GM21619 (cell line): ENCODE results near the gene COL6A1.
"Not testable (repeated sequence)": the region's sequence is repeated elsewhere in the genome, so short reads cannot be mapped to it uniquely, and the experiment has no call there.

Source experiments
- ATAC-seq: cut with Tn5 transposase; IDR thresholded peaks from one replicate; pipeline ENCODE4 v1.9.1; 2021; ENCODE audit not compliant: unreplicated experiment

Gene COL6A1

DNA sequence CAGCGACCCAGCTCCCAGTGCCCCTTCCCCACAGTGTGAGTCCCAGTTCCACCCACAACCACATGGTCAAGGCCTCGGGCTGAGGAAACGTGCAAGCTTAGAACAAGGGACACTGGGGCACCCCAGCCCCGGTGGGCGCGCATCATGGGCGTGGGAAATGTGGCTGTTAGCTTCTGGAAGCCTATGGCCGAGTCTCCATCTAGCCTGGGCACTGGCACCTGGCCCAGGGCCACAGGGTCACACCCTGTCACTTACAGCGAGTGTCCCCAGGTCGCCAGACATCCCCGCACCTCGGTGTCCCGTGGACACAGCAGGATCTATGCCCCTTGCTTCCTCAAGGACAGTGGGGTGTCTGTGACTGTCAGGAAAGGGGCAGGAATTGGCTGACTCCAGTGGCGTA is 37.0 kb upstream of the COL6A1 start:
- ATAC-seq, result no peak

DNA sequence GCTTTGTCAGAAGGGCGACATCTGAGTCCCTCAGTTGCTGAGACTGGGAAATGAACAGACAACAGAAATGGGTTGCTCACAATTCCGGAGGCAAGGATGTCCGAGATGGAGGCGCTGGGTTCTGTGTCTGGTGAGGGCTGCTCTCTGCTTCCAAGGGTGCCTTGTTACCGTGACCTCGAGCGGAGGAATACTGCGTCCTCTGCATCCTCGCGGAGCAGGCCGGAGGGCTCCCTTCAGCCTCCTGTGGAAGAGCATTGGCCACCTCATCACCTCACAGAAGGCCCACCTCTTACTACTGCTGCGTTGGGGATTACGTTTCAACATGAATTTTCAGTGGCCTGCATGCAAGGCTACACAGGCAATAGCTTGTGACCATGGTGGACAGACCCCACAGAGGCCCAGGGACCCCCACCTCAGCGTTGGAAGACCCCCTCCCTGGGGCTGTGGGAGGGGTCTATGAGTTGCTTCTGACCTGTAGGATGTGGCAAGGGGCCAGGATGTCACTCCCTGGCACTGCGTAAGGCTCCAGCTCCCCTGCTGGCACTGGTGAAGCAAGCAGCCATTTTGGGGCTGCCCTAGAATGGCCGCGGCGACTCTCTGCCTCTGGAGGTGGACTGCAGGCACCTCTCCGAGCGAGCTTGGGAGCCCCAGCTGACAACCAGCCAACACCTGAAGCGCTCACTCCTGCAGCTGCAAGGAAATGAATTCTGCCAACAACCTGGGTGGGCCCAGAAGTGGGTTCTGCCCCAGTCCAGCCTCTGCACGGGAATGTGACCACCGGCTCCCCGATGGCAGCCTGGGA is 36.3 kb upstream of the COL6A1 start:
- ATAC-seq, result no peak

DNA sequence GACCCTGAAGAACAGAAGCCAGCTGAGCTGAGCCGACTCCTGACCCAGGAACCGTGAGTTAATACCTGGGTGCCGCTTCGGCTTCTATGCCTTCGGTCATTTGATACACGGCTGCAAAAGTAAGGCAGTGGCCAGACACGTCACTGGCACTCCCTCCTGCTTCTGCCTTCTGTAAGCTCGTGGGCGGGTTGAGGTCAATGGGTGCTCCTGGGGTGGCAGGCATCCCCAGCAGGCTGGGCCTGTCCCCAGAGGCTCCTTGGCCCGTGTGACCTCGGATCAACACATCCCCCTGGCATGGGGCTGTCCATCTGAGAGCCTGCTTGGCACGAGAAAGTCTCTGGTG is 35.7 kb upstream of the COL6A1 start:
- ATAC-seq, result no peak

DNA sequence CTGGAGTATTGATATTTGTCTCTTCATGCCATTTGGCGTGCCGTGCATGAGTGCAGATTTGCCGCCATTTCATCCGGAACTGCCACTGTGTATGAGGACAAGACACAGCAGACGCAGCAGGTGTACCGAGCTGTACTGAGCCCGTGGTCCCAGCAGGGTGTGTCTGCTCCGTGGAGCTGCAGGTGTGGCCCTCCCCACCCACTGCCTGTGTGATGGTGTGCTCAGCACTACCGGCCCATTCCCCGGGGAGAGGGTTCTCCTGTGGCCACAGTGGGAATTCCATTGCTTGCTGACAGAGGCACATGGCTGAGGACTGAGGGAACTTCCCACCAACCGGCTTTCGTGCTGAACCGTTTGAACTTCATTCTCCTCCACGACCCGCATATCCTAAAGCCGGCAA is 34.3 kb upstream of the COL6A1 start:
- no peak for ATAC-seq

DNA sequence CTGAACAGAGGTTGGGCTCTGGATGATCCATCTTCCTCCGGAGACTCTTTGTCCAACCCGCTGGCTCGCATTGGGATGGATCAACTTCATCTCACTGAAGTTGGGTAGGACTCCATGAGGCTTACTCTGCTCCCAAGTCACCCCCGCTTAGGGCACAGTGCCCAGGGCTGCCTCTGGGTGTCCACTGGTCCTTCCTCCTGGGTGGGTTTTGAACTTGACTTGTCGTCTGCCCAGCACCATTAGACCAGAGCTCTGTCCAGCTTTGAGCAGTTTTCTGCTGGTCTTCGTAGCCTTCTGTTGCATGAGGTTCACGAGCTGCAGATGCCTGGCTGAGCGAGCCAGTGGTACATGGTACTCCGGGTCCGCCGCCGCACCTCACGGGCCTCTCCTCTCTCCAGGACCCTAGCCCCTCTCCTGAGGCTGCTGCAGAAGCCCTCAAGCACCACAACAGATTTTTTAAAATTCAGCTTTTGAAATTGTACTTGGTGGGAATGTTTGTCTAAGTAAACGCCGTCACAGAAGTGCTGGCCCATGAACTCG is 33.8 kb upstream of the COL6A1 start:
- ATAC-seq, result no peak

DNA sequence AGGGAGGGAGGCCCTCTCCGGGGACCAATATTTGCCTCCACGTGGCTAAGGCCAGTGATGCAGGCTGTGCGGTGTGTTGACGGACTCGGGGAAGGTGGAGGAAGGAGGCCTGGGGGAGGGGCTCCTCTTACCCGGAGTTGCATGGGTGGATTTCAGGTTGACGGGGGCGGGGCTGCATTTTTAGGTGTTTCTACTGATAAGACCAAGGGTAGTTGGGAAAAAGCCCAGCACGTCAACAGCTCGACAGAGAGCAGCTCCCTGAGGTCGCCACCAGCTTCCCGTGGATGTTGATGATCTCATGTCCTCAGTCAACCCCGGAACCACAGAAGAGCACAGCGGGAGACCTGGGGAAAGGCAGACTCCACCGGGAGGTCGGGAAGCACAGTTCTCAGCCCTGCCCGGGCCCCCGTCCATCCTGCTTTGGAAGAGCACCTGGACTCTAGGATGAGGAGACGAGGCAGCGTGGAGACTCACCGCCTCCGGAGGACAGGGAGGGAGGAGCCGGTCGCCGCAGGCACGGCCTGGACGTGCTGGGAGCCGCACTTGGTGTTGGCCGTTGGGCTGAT is 32.9 kb upstream of the COL6A1 start:
- no peak for ATAC-seq

DNA sequence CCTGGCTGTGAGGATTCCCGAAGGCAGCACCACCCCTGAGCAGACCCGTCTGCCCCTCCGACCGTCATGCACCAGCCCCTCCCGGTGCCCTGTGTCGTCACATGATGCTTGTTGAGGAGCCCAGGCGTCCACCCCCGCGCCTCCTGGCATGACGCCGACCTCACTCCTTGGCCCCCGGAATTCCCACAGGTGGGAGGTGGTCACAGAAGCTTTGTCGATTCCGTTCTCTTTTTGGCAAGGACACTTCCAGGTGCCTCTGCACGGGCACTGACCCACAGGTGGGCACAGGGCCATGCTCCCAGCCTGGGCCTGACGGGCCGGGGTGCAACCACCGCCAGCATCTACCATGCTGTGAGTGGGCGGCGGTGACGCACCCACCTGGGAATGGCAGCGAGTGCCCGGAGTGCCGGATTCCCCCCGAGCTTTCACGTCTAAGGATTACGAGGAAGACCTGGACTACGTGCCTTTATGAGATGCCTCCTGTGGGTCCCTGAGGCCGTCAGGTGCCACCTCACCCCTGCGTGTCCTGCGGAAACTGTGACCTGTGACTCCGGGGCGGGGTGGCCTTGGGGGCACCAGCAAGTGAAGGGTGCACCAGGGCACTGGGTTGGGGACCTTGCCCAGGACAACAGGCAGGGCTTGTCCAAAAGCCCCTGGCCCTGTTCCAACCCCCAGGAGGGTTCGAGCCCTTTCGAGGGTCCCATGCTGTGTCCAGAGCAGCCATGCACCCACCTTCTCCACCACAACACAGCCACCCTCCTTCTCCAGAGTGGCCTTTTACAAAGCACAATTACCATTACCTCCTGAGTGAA is 31.4 kb upstream of the COL6A1 start:
- ATAC-seq, result no peak

DNA sequence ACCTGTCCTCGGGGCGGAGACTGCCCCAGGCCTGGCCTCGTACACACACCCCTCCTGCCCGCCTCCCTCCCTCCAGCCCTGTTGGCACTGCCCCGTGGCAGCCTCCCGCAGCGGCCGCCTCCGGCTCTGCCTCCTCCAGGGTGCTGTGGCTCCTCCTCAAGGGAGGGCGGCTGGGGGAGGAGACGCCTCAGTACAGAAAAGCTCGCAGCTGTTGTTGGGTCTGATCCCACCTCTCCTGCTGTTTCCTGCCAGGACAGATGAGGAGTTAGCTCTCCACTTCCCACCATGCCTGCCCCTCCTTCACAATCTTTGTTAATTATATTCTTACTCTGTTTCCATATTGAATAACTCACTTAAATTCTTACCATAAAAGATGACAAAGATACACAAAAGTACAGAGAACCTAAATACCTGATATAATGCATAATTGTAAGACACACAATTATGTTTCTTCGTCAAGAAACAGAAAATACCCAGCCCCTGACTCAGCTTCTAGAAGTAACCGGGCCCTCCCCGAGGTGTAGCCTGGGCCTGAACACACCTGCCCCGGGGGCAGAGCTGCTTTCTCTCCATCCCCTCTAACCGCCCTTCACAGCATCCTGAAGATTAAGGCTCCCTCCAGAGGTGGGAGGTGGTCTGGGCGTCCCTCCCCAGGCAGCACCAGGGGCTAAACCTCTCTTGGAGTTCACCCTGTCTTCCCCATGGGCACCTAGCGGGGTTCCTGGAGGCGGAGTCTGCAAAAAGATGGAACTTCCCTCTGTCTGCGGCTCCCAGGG is 30.6 kb upstream of the COL6A1 start:
- no peak for ATAC-seq

DNA sequence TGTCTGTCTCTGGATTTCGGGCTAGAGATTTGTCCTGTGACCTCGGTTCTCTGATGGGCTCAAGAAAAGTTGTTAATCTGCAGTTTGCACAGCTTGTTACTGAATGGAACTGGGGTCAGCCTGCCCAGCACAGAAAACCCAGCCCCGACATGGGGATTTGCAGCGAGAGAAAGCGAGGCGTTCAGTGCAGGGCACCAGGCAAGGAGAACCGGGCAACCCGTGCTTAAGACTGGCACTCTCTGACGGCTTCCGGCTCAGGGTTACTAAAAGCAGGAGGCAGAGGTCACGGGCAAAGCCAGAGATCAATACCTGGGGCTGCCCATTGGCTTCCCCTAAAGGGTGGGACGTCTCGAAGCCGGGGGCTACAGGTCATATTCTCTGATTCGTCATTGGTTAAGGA is 29.9 kb upstream of the COL6A1 start:
- no peak for ATAC-seq

DNA sequence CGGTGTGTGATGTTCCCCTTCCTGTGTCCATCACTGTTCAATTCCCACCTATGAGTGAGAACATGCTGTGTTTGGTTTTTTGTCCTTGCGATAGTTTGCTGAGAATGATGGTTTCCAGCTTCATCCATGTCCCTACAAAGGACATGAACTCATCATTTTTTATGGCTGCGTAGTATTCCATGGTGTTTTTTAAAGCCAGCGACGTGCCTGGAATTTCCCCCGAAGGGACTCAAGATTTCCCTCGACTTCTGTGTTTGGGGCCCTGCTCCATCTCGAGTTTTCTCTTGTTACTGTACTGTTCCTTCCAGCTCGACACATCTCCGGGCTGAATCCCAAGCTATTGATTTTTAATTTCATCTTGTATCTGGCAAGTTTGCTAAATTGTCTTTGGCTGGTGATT is 29.0 kb upstream of the COL6A1 start:
- not testable (repeated sequence) for ATAC-seq

DNA sequence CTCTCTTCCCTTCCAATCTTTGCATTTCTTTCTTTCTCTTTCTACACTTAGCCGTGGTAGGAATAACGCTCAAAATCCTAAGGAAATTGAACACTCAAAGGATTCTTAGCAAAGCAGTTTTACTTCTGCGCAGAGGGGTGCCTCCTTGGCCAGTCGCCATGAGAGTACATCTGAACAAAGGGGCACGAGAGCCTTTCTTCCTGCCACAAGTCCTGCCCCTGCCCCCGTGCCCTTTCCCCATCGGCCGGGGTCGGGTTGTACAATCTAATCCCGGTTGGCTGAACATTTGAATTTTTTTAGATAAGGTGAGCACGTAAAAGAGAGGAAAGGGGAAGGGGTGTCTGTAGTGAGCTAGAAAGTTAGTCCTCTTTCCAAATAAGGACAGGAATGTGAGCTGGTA is 28.6 kb upstream of the COL6A1 start:
- ATAC-seq, result no peak

DNA sequence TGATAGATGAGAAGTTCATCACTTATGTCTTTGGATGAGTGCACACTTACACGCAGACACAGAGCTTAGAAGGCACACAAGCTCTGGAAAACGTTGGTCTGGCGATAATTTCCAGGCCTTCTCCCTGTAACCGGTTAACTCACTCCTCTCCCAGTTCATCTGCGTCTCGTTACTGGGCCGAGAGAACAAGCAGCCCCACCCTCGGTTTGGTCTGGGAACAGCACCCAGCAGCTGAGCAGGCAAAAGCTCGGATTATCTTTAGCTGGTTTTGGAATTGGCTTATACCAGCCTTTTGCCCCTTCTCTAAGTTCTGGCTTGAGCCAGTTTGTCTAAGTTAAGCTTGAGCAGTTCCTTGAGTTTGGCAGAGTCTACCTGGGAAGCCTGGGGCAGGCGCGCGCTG is 27.3 kb upstream of the COL6A1 start:
- ATAC-seq, result no peak

DNA sequence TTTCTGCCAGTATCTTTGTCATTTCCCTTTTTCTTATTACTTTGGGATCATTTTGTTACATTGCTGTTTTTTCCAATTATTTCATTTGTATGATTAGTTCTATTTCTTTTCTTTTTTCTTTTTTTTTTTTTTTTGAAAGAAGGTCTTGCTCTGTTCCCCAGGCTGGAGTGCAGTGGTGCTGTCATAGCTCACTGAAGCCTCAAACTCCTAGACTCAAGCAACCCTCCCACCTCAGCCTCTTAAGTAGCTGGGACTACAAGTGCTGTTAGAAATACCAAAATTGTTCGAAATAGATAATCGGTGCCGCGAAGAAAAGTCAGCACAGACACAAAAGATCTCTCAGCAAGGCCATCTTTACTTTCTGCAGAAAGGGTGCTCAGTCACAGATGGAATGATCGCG is 26.6 kb upstream of the COL6A1 start:
- ATAC-seq, result no peak

DNA sequence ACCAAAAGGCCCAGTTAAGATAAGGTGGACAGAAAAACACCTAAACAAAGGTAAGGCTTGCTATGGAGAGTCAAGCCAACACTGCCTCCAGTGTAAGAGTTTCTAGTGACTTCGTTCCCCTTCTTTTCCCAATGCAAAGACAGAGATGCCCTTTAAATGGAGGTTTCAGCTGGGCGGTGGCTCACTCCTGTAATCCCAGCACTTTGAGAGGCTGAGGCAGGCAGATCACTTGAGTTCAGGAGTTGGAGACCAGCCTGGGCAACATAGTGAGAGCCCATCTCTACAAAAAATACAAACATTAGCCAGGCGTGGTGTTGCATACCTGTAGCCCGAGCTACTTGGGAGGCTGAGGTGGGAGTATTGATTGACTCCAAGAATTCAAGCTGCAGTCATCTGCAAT is 24.0 kb upstream of the COL6A1 start:
- ATAC-seq, result no peak

DNA sequence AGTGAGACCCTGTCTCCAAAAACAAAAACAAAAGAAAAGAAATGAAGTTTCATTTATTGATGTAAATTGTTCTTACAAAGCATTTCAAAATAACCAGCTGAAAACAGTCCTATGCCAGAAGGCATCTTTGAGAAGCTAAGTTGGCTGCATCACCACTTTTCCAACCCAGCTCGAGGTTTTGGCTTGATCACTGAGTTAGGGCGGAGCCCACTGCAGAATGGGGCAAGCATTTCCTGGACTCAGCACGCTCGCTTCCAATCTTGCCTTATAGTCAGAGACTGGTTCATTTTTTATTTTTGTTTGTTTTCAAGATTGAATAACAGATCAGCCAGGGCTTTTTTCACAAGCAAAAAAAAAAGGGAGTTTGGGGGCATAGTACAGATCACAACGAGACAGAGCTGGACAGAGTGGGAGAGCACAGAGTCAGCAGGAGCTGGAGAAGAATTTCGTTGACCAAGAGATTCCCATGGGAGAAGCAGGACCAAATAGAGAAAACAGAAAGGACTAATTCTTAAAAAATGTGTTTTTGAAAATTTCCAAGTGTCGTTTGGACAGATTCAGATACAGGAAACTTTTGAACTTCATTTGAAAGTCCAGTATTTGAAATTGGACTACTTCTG is 23.5 kb upstream of the COL6A1 start:
- ATAC-seq, result no peak

DNA sequence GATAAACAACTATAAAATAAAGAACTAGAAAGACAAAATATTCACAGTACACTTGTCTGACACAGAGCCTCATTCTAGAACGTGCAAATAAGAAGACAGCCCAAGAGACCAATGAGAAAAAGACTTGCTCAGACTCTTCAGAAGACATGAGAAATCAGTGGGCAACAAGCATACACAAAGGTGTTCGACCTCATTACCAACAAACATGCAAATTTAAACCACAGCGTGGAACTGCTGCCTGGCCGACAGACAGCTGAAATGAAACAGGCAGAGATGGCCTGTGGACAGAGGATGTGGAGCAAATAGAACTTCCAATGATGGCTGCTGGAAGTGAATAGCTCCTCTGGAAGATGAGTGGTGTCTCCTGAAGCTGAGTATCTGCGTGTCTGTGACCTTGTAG is 22.4 kb upstream of the COL6A1 start:
- ATAC-seq, result no peak

DNA sequence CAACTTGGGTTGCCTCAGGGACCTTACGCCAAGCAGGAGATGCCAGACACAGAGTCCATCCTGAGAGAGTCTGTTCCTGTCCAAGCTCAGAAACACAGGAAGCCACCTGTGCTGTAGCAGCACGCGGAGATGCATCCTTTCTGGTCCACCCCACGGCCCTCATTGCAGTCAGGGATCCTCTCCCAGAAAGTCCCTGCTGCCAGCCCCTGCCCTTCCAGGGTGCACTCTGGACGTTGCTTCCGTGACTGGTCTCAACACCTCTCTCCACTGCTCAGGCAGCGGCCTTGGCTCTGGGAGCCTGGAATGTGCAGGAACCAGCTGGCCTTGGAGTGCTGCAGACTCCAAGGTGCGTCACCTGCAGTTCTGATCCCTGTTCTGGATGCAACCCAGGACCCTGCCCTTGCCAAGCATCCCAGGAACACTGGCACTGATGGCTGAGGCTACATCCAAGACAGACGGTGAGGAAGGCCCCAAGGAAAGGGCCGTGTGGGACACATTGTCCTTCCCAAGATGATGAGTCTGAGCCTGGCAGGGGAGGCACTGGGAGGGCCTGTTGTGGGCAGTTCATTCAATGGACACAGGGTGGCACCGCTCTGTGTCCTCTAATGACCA is 21.7 kb upstream of the COL6A1 start:
- ATAC-seq, result no peak

DNA sequence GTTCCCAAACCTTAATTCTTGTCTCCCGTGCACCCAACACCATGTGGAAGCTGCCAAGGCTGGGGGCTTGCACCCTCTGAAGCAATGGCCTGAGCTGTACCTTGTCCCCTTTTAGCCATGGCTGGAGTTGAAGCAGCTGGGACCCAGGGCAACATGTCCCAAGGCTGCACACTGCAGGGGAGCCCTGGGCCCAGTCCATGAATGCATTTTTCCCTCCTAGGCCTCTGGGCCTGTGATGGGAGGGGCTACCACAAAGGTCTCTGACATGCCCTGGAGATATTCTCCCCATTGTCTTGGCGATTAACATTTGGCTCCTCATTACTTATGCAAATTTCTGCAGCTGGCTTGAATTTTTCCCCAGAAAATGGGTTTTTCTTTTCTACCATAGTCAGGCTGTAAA is 20.2 kb upstream of the COL6A1 start:
- not testable (repeated sequence) for ATAC-seq

DNA sequence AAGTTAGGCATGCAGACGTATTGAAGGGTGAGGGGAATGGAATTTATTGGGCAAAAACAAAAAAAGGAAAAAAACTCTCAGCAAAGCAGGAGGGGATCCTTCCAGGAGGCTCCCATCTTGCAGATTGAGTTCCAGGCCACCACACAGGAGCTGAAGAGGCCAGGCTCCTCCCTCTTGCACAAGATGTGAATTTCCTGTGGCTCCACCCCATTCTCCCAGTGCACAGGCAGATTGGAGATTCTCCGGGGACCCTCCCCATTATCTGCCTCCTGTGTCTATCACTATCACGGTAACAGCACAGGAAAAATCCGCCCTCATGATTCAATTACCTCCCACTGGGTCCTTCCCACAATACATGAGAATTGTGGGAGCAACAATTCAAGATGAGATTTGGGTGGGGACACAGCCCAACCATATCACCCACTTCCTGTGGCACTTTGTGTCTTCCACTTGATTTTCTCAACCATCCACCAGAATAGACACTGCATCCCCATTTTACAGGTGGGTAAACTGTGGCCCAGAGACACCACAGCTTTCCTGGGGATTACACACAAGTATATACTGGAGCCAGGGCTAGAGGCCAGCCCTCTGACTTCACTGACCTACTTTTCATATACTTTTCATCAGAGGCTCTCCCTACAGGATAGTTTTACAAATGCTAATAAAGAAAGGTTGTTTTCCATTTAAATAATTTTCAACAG is 18.9 kb upstream of the COL6A1 start:
- no peak for ATAC-seq

DNA sequence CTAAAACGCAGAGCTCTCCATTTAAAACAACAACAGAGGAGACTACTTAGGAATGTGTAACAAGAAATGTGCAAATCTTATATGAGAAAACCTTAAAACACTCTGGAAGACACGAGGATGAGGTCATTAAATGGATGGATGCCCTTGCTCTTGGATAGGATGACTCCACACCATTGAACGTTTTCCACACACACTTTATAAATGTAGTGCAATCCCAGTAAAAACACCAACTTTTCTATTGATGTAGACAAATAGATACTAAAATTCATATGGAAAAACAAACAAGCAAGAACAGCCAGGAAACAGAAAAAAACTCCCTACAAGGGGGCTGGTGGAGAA is 18.4 kb upstream of the COL6A1 start:
- no peak for ATAC-seq
